Glutamatergic neuron (in vitro differentiated cells): Measurements from ENCODE around the gene FXYD1. TPM values are rescaled to one million over a fixed set of nuclear protein-coding genes. Genes with fewer than 3 reads are reported as not detected.

Experiments used
- DNase-seq: peaks from one replicate; pipeline ENCODE4 v3.0.0; 2022
- H3K27ac Mint-ChIP-seq: one replicate; pipeline ENCODE4 v1.8.0; 2020; ENCODE audit warnings: mild to moderate bottlenecking, mixed read lengths, inconsistent platforms; ENCODE audit not compliant: unreplicated experiment
- H3K27me3 Mint-ChIP-seq: one replicate; pipeline ENCODE4 v1.8.0; 2020; ENCODE audit warnings: mild to moderate bottlenecking, moderate library complexity, mixed read lengths, inconsistent platforms; ENCODE audit not compliant: unreplicated experiment
- H3K36me3 Mint-ChIP-seq: one replicate; pipeline ENCODE4 v1.8.0; 2020; ENCODE audit warnings: mild to moderate bottlenecking, mixed read lengths, inconsistent platforms; ENCODE audit not compliant: unreplicated experiment
- H3K4me1 Mint-ChIP-seq: one replicate; pipeline ENCODE4 v1.8.0; 2020; ENCODE audit warnings: mild to moderate bottlenecking, low read depth, mixed read lengths, inconsistent platforms; ENCODE audit not compliant: unreplicated experiment
- H3K4me3 Mint-ChIP-seq: one replicate; pipeline ENCODE4 v1.8.0; 2020; ENCODE audit warnings: mild to moderate bottlenecking, mixed read lengths, inconsistent platforms; ENCODE audit not compliant: unreplicated experiment
- H3K9me3 Mint-ChIP-seq: one replicate; pipeline ENCODE4 v1.8.0; 2020; ENCODE audit warnings: mild to moderate bottlenecking, moderate library complexity, mixed read lengths, inconsistent platforms; ENCODE audit not compliant: unreplicated experiment
- total RNA-seq: library from RNA; stranded (reverse); fragmentation: NEBNext Ultra II Directional; extraction: Animal tissue kit (Norgen Biotek cat#: 25700); gene quantifications from one replicate; pipeline ENCODE4 v1.2.1, GENCODE V29; 2021; ENCODE audit not compliant: unreplicated experiment
- TF ChIP-seq, protein P1 (sequence below): fragments of 200-600 bp; sonication (generic); IDR thresholded peaks from one replicate; pipeline ENCODE4 v1.5.0; 2021; ENCODE audit not compliant: partially characterized antibody, unreplicated experiment

FXYD1 gene
- total RNA-seq, 1 donor from 2014 or later, result not detected

DNA sequence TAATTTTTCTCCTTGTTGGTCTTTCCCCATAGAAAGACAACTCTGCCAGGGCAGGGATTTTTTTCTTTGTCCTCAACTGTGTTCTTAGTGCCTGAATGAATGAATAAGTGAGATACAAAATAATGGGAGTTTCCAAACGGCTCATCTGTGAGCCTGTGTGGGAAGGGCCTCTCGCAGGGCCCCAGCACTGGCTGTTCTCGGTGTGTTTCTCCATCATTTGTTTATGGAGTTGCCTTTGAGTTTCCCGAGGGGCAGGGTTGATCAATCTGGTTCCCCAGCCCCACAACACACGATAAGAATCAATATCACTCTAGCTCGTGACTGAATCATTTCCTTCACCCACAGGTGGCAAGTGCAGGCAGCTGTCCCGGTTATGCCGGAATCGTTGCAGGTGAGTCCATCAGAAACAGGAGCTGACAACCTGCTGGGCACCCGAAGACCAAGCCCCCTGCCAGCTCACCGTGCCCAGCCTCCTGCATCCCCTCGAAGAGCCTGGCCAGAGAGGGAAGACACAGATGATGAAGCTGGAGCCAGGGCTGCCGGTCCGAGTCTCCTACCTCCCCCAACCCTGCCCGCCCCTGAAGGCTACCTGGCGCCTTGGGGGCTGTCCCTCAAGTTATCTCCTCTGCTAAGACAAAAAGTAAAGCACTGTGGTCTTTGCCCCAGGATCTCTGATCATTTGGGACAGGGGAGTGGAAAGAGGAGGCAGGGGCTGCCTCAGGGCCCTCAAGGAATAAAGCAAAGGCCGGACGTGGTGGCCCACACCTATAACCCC, 30.8 kb downstream of the FXYD1 start:
- peaks cover 2% of the 10 kb centered on the region for H3K9me3 Mint-ChIP-seq
- no peak overlapping the region for H3K4me3 Mint-ChIP-seq
- peaks cover 3% of the 10 kb centered on the region for H3K27me3 Mint-ChIP-seq
- peaks cover 15% of the 10 kb centered on the region for H3K36me3 Mint-ChIP-seq
- H3K4me1 Mint-ChIP-seq, result no peaks in the 10 kb centered on the region
- DNase-seq, result no peak
- TF ChIP-seq, protein P1, sequence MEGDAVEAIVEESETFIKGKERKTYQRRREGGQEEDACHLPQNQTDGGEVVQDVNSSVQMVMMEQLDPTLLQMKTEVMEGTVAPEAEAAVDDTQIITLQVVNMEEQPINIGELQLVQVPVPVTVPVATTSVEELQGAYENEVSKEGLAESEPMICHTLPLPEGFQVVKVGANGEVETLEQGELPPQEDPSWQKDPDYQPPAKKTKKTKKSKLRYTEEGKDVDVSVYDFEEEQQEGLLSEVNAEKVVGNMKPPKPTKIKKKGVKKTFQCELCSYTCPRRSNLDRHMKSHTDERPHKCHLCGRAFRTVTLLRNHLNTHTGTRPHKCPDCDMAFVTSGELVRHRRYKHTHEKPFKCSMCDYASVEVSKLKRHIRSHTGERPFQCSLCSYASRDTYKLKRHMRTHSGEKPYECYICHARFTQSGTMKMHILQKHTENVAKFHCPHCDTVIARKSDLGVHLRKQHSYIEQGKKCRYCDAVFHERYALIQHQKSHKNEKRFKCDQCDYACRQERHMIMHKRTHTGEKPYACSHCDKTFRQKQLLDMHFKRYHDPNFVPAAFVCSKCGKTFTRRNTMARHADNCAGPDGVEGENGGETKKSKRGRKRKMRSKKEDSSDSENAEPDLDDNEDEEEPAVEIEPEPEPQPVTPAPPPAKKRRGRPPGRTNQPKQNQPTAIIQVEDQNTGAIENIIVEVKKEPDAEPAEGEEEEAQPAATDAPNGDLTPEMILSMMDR, result no peak
- H3K27ac Mint-ChIP-seq, result no peak overlapping the region

DNA sequence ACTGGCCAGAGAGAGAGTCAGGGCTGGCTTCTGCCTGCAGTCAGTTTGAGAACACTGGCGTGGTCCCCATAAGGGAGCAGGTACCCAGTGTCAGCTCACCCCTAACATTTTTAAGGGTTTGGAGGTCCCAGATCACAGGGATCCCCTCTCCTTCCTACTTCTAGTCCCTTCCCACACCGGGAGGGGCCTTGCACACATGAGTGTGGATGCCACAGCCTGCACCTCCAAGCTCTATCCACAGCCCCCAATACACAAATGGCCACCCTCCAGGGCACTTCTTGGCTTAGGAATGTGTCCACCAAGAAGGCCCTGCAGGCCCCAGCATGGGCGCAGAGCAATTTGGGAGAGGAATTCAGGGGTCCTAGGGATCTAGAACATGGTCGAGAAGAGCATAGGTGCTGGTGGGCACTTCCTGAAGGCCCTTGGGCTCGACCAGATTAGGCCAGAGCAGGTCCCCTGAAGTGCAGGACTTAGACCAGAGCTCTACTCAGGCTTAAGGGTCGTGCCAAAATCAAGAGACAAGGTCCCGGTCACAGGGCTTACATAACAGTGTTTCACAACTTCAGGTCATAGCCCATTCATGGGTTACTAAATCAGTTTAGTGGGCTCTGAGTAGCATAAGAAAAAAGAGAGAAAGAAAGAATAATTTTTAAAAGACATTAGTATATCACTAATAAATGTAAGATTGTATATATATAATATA, 31.9 kb downstream of the FXYD1 start:
- TF ChIP-seq, protein P1, result no peak
- peaks cover 3% of the 10 kb centered on the region for H3K27me3 Mint-ChIP-seq
- peaks cover 4% of the 10 kb centered on the region for H3K9me3 Mint-ChIP-seq
- H3K4me1 Mint-ChIP-seq, result no peaks in the 10 kb centered on the region
- H3K4me3 Mint-ChIP-seq, result no peak overlapping the region
- no peak overlapping the region for H3K27ac Mint-ChIP-seq
- H3K36me3 Mint-ChIP-seq, result peaks cover 14% of the 10 kb centered on the region
- DNase-seq, result no peak

DNA sequence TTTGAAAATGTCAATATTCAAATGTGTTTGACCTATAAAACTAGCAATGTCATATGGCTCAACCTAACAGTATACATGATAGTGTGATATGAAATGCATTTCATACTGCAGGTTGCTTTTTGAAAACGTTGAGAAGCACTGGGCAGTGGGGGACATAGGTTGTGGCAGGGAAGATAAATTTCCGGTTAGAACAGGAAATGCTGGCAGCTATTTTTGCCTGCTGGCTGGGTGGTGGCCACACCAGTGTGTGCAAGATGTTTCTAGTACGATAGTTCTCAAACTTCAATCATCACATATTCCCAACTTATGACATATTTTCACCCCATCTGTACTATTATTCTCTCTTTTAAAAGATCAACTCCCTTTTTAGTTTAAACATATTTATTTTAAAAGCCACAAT, 33.1 kb downstream of the FXYD1 start:
- H3K27me3 Mint-ChIP-seq, result peaks cover 3% of the 10 kb centered on the region
- no peak overlapping the region for H3K27ac Mint-ChIP-seq
- H3K9me3 Mint-ChIP-seq, result peaks cover 2% of the 10 kb centered on the region
- no peaks in the 10 kb centered on the region for H3K4me1 Mint-ChIP-seq
- peaks cover 2% of the 10 kb centered on the region for H3K36me3 Mint-ChIP-seq
- TF ChIP-seq, protein P1, result no peak
- H3K4me3 Mint-ChIP-seq, result no peak overlapping the region
- DNase-seq, result no peak

DNA sequence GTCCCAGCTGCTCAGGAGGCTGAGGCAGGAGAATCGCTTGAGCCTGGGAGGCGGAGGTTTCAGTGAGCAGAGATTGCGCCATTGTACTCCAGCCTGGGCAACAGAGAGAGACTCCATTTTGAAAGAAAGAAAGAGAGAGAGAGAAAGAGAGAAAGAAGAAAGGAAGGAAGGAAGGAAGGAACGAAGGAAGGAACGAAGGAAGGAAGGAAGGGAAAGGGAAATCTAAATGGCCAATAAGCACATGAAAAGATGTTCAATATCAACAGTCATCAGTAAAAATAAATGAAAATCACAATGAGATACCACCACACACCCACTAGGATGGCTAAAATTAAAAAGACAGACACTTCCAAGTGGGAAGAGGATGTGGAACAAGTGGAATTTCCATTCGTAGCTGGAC, 35.6 kb downstream of the FXYD1 start:
- H3K27me3 Mint-ChIP-seq, result peaks cover under 1% of the 10 kb centered on the region
- no peak overlapping the region for H3K27ac Mint-ChIP-seq
- DNase-seq, result no peak
- TF ChIP-seq, protein P1, result no peak
- H3K9me3 Mint-ChIP-seq, result peaks cover 4% of the 10 kb centered on the region
- no peak overlapping the region for H3K4me3 Mint-ChIP-seq
- H3K36me3 Mint-ChIP-seq, result peaks cover 4% of the 10 kb centered on the region
- no peaks in the 10 kb centered on the region for H3K4me1 Mint-ChIP-seq

DNA sequence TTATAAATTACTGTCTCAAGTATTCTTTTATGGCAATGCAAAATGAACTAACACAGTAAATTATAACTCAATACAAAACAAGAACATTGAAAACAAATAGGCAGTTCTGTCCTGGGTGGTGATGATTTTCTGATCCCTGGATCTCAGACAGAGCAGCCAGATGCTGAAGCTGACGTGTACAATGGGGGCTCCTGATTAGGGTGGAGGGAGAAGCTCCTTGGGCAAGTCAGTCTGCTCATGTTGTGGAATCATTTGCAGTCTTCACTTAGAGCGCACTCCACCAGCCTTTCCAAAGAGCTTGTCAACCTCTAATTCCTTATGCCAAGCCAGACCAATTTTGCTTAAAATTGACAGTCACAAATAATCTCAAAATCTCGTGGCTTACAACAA, 37.6 kb downstream of the FXYD1 start:
- Mint-ChIP-seq H3K27me3 (peaks cover 1% of the 10 kb centered on the region), H3K4me1 (no peaks in the 10 kb centered on the region), H3K36me3 (peaks cover 4% of the 10 kb centered on the region), H3K27ac (no peak overlapping the region), H3K9me3 (peaks cover 4% of the 10 kb centered on the region), H3K4me3 (no peak overlapping the region)
- TF ChIP-seq, protein P1, result no peak
- DNase-seq, result no peak
